ENCODE measurements around the gene DNAJA3.

The DNAJA3 gene

DNA sequence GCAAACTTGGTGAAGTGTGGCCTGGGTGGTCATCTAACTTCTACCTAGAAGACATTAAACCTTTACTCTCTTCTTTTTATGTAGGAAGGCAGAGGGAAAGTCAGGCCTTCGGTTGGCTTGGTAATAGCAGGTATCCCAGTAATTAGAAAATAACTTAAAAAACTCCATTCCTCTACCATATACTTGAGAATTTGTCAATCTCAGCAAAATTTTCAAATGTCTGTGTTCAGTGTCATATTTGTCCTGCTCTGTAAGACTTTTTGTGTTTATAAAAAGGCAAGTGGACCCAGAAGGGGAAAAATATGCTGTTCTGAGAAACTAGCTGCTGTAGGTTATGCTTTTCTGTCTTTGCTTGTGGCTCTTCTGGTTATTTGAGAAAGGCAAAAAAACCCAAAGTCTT, 56.3 kb downstream of the DNAJA3 start:
- DNase-seq: no peak

DNA sequence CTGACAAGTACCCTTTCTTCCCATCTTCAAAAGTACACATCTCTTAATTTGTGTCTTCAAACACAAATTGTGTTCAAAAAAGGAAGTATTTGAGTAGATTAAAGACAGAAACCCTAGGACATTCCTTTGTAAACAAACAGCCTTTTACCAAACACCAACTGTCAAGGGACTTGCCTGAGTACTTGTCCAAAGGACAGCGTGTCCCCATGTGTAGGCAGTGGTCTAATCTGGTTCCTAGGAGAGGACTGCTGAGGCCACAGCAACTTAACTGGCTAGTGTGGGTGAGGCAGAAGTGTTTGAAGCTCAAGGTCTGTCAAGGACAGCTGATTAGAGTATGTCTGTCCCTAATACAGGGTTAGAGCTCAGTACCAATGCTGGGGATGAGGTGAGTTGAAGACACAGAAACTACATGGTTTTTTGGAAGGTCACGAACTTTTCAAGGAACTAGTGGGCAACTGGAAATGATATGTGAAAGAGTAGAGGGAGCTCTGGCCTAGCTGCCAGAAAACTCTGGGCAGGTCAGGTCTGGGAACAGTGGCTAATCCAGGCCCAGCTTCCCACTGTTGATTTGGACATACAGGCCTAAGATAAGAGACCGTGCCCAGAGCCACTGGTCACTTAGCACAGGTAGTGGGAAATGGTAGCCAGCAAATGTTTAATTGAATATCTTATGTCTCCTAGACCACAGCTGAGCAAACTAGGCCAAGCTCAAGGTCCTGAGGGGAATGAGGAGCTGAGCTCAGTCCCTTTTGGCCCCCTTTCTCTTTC, 60.6 kb downstream of the DNAJA3 start:
- no peak for DNase-seq

DNA sequence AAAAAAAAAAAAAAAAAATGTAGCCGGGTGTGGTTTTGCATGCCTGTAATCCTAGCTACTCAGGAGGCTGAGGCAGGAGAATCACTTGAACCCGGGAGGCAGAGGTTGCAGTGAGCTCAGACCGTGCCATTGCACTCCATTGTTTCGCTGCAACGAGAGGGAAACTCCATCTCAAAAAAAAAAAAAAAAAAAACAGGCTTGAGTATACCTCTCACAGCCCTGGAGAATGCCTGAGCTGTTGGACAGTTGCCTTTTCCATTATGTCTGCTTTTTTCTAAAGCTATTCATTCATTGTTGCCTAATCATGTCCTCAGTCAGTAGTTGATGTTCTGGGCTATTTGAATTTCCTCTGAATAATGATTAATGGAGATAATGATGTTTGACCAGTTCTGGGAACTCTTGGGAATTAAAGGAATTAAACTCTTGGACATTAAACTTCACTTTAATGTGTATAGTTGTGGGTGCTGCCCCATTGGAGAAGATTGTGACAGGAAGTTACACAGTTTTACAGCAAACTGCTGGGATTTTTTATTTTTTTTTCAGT, 62.4 kb downstream of the DNAJA3 start:
- DNase-seq: peak; percentile 27

DNA sequence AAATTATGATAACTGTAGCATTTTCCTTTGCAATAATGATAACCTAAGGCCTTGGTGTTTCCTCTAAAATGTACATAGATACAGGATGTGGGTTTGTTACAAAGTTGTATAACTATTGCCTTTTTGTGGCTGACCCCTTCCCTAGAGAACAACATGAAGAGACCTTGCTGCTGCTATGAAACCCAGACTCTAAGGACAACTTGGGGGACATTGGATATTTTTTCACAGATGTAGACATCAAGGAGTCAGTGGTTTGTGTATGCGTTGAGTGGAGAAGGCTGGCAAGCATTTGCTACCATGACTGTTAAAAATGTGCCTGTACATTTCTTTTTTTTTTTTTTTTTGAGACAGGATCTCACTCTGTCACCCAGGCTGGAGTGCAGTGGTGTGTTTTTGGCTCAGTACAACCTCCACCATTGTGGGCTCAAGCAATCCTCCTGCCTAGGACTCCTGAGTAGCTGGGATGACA, 62.9 kb downstream of the DNAJA3 start:
- peak; percentile 70 for DNase-seq

DNA sequence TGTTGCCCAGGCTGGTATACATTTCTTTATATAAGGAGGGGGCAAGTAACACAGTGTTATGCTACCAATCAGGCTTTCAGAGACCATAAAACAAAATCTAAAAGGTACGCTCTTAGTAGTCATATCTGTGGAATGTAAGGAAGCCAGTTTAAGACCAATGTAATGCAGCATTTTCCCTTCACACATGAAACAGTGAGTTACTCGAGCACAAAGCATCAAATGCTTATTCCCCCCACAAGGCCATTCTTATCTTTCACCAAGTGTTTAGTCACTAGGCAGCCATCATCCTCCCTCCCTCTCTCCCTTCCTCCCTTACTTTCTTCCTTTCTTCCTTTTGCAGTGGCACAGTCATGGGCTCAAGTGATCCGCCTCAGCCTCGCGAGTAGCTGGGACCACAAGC, 63.4 kb downstream of the DNAJA3 start:
- DNase-seq: no peak

DNA sequence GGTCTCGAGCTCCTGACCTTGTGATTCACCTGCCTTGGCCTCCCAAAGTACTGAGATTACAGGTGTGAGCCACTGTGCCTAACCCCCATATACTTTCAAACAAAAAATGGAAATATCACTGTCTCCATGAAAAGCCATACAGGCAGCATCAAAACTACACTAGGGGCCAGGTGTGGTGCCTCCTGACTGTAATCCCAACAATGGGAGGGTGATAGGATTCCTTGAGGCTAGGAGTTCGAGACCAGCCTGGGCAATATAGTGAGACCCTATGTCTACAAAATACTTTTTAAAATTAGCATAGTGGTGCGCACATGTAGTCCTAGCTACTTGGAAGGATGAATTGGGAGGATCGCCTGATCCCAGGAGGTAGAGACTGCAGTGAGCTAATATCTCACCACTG, 66.2 kb downstream of the DNAJA3 start:
- no peak for DNase-seq

DNA sequence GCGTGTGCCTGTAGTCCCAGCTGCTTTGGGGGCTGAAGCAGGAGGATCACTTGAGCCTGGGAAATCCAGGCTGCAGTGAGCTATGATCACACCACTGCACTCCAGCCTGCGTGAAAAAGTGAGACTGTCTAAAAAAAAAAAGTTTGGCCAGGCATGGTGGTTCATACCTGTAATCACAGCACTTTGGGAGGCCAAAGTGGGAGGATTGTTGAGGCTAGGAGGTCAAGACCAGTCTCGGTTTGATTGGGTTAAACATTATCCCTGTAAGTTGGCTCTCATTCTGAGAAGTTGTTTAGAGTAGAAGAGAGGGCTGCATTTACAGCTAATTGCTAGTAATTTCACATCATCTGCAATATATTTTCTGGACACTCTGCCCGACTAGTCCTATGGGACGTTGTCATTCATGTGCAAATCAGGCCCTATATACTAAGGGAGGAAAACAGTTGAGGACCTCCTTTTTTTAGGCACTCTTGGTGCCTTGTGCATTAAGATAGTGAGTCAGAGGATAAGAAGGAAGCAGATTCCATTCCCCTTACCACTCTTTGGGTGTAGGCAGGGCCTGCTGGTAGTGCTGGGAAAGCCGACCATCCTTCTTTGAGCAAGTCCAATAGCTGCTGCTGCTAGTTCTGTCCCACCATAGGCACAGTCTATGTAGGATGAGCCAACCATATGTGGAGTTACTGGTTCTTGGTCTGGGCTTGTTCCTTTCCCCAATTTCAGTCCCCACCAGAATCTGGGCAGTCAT, 69.2 kb downstream of the DNAJA3 start:
- no peak for DNase-seq

DNA sequence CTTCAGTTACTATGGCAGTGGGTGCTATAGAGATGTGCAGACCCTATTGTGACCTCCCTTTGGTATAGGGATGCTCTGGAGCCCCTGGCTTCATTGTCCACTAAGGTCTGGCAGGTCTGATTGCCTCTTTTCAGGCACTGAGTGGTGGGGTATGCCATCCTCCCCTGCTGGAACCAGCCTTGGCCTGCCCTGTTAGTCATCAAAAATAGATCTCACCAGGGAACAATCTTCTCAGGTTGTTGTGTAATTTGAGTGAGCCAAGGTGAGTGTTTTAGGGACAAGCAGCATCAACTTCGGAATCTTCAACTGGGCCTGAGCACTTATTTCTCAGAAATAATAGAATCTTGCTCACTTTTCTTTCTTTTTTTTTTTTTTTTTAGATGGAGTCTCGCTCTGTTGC, 70.1 kb downstream of the DNAJA3 start:
- no peak for DNase-seq

DNA sequence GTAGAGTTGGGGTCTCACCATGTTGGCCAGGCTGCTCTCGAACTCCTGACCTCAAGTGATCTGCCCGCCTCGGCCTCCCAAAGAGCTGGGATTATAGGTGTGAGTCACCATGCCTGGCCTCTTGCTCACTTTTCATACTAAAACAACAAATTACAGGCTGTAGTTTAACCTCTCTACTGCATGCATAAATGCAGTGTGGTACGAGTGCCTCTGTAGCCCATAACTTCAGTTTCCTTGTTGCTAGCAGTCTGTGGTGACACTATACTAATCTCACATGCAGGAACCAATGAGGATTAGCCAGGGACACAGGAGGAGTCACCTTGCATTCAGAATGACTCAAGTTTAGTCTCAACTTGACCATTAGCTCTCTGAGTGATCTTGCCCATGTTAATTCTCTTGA, 70.6 kb downstream of the DNAJA3 start:
- DNase-seq: no peak

DNA sequence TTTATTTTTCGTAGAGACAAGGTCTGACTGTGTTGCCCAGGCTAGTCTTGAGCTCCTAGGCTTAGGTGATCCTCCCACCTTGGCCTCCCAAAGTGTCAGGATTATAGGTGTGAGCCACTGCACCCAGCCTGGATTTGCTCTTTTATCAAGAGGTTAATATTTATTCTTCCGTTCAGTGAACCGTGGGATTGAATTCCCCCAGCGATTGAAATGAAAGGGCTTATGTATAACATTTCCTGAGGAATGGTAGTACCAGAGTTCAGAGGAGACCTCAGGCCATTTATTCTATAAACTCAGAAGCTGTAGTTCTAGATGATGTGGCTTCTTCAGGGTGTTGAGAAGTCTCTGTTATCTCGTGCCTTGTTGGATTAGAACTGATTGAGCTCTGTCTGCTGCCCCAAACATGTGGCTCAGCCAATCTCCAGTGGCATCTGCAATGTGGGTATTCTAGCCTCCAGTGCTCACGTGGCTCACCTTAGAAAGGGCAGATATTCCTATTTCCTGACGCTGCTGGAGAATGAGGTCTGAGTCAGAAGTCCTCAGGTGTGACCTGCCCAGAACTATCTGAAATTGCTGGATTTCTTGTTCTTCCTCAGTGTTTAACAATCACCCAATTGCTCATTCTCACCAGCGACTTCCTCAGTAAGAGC, 73.0 kb downstream of the DNAJA3 start:
- no peak for DNase-seq

DNA sequence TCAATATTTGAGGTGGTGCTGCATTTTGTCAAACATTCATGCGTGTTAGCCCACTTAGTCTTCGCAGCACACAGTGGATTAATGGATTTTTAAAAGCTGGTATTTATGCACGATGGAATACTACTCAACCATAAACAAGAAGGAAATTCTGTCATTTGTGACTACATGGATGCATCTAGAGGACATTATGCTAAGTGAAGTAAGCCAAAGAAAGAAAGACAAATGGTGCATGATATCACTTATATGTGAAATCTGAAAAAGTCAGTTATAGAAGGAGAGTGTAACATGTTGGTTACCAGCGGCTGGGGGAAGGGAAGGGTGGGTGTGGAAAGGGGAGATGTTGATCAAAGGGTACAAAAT, 73.5 kb downstream of the DNAJA3 start:
- no peak for DNase-seq

DNA sequence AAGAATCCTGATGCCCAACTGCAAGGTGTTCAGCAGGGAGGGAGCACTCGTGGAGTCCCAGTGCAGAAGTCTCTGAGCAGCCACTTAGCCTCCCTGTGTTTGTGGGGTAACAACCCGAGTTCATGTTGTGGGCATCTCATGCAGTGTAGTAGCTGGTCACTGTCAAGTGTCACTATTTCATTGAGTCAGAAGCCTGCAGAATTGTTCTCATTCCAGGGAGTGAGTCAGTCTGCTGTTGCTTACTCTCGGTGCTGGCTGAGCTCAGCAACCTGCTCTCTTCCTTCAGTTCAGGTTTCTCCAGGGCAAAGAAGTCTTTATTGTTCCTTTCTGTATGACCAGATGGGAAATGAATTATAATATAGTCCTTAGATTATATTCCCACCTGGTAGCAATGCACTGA, 74.6 kb downstream of the DNAJA3 start:
- DNase-seq: no peak

DNA sequence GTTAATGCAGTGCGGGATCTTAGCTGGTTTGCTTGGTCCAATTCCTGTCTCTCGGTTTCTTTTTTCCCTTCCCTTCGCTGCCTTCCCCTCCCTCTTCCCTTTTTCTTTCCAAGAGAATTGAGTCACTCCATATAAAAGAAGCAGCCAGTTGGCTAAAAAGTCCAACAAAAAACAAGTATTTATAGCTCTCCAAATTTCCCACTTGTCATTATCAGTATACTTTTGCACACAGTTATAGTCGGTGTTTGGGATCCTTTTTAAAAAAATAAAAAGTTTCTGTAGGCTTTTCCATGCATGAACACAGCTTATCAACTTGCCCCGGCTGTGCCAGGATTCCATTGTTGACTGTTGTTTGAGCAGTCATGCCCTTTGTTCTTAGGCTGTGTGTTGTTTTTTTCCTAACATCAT, 75.4 kb downstream of the DNAJA3 start:
- no peak for DNase-seq

DNA sequence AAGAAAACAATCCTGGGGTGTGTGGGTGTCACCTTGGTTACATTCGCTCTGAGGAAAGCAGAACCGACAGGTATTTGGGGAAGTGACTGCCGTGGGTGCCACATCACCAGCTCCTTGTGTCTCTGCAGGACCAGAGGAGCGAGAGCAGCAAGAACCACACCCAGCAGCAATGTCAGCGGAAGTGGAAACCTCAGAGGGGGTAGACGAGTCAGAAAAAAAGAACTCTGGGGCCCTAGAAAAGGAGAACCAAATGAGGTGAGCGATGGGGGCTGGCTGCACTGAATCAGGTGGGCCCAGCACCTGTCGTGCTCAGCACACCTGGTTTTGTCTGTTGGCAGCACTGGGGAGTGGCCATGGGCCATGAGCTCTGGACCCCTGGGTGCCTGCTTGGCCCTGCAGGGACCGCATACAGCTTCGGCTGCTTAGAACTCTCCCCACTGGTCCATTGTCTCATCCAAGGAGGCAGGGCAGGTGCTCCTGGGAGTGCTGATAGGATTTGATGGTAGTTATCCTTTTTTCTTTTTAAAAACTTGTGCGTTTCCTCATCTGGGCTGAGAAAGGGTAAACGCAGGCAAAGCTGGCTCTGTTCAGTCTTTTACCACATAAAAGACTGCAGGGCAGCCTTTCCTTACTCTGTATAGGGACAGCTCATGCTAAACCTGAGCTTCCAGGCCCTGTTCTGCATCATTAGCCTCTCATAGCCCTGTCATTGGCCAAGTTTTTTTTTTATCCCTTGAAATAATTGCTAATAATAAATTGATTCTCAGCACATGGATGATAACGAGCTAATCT, 79.9 kb downstream of the DNAJA3 start:
- DNase-seq: peak; percentile 90
